GM15510 (cell line): ENCODE results near the gene WDR45B.

Experiments
- POLR2A ChIP-seq: IDR thresholded peaks from 3 replicates; pipeline ENCODE4 v1.6.1; 2011; ENCODE audit warnings: borderline replicate concordance; ENCODE audit not compliant: insufficient read length; ENCODE audit errors: extremely low read depth

WDR45B gene

GRCh38 chr17:82632451-82632850 is 15.8 kb downstream of the WDR45B start:
- no peak for TF ChIP-seq POLR2A

GRCh38 chr17:82631544-82631943 is 16.7 kb downstream of the WDR45B start:
- TF ChIP-seq POLR2A: no peak

GRCh38 chr17:82630212-82630611 is 18.0 kb downstream of the WDR45B start:
- TF ChIP-seq POLR2A: no peak

GRCh38 chr17:82629748-82630147 is 18.5 kb downstream of the WDR45B start:
- TF ChIP-seq POLR2A: no peak

- TF ChIP-seq POLR2A: no peak
Measured at GRCh38 chr17:82627405-82627804, 20.8 kb downstream of the WDR45B start.

- TF ChIP-seq POLR2A: no peak
Measured at GRCh38 chr17:82623707-82624106, 24.5 kb downstream of the WDR45B start.

- no peak for TF ChIP-seq POLR2A
Measured at GRCh38 chr17:82619641-82620040, 28.6 kb downstream of the WDR45B start.

GRCh38 chr17:82619211-82619610 is 29.0 kb downstream of the WDR45B start:
- no peak for TF ChIP-seq POLR2A

GRCh38 chr17:82616021-82616711 is 32.1 kb downstream of the WDR45B start:
- TF ChIP-seq POLR2A: no peak

GRCh38 chr17:82615084-82616020 is 32.9 kb downstream of the WDR45B start:
- TF ChIP-seq POLR2A: no peak

GRCh38 chr17:82614095-82614631 is 34.1 kb downstream of the WDR45B start:
- TF ChIP-seq POLR2A: no peak

GRCh38 chr17:82613283-82614094 is 34.8 kb downstream of the WDR45B start:
- no peak for TF ChIP-seq POLR2A

- no peak for TF ChIP-seq POLR2A
Measured at GRCh38 chr17:82611140-82612058, 36.8 kb downstream of the WDR45B start.

- no peak for TF ChIP-seq POLR2A
Measured at GRCh38 chr17:82609655-82610054, 38.6 kb downstream of the WDR45B start.

GRCh38 chr17:82608816-82609215 is 39.4 kb downstream of the WDR45B start:
- no peak for TF ChIP-seq POLR2A
